Activated CD4-positive, alpha-beta T cell treated with anti-CD3 and anti-CD28 coated beads for 4 hours (primary cell): ENCODE data around the gene DHX57.
A peak's percentile ranks its signal among the peaks of the same experiment; 100 is the strongest.
"Not testable (repeated sequence)": the region's sequence is repeated elsewhere in the genome, so short reads cannot be mapped to it uniquely, and the experiment has no call there.

Source experiments
- DNase-seq, 2 donors: peaks; one replicate each; pipeline ENCODE4 v3.0.0-alpha.2; 2020

The DHX57 gene

GRCh38 chr2:38794235-38794946, 81.3 kb downstream of the DHX57 start:
- no peak for DNase-seq

GRCh38 chr2:38793511-38793910, 82.2 kb downstream of the DHX57 start:
- DNase-seq, result no peak

GRCh38 chr2:38792751-38793150, 83.0 kb downstream of the DHX57 start:
- no peak for DNase-seq

- DNase-seq, result not testable (repeated sequence)
These were observed 83.4 kb downstream of the DHX57 start for GRCh38 chr2:38792321-38792720.

- no peak for DNase-seq
These were observed 84.0 kb downstream of the DHX57 start for GRCh38 chr2:38791744-38792143.

GRCh38 chr2:38789691-38790090, 86.0 kb downstream of the DHX57 start:
- no peak for DNase-seq

- DNase-seq, result no peak
These were observed 87.4 kb downstream of the DHX57 start for GRCh38 chr2:38788306-38788705.

- DNase-seq, result no peak
These were observed 92.1 kb downstream of the DHX57 start for GRCh38 chr2:38783586-38783985.

GRCh38 chr2:38778687-38779082, 97.0 kb downstream of the DHX57 start:
- DNase-seq, result no peak

- DNase-seq, result no peak
These were observed 99.2 kb downstream of the DHX57 start for GRCh38 chr2:38776531-38776930.

GRCh38 chr2:38775921-38776225, 99.9 kb downstream of the DHX57 start:
- DNase-seq, result no peak

GRCh38 chr2:38775097-38775920, 100.4 kb downstream of the DHX57 start:
- no peak for DNase-seq

- no peak for DNase-seq
These were observed 104.1 kb downstream of the DHX57 start for GRCh38 chr2:38771632-38772031.

GRCh38 chr2:38765551-38765950, 110.2 kb downstream of the DHX57 start:
- no peak for DNase-seq

GRCh38 chr2:38765149-38765548, 110.6 kb downstream of the DHX57 start:
- no peak for DNase-seq

- DNase-seq, result no peak
These were observed 112.0 kb downstream of the DHX57 start for GRCh38 chr2:38763728-38764127.

GRCh38 chr2:38763228-38763627, 112.5 kb downstream of the DHX57 start:
- no peak for DNase-seq

- DNase-seq, result not testable (repeated sequence)
These were observed 119.8 kb downstream of the DHX57 start for GRCh38 chr2:38755891-38756290.

GRCh38 chr2:38754506-38754905, 121.2 kb downstream of the DHX57 start:
- no peak for DNase-seq

GRCh38 chr2:38754049-38754448, 121.7 kb downstream of the DHX57 start:
- no peak for DNase-seq

GRCh38 chr2:38751596-38752410, 123.9 kb downstream of the DHX57 start:
- DNase-seq, result no peak

- DNase-seq, result peak; percentile 94 to 98
These were observed 124.7 kb downstream of the DHX57 start, which contains the start of gene SRSF7 for GRCh38 chr2:38750891-38751595. Gene SRSF7 (minus strand): TSS chr2:38751361. CDS start chr2:38751256, 105 bp downstream.
